ENCODE measurements around the gene PHC3. TPM values are rescaled to one million over a fixed set of nuclear protein-coding genes. Genes with fewer than 3 reads are reported as not detected.

Gene PHC3
- total RNA-seq, 1 donor from 2014 or later, result 46.9 TPM

DNA sequence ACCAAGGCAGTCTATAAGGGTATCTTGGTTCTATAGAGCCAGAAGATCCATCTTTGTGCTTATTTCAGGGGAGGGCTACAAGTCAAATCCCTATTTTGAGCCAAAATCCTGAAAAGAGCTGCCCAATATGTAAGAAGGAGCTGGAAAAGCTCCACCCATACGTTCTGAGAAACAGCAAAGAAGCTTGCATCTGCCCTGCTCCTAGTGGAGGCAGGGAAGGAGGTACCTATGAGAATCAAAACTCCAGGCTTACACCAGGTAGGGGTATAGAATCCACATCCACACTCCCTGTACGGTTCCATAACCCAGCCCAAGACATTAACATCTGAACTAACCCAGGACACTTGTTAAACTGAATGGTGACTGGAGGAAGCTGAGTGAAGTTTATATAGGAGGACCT lies 30.0 kb downstream of the PHC3 start:
- Histone ChIP-seq H3K4me1 (peaks cover 21% of the 10 kb centered on the region), H3K4me3 (no peak overlapping the region), H3K36me3 (peaks cover 0 to 7% of the 10 kb centered on the region in 2 donors), H3K9me3 (no peaks in the 10 kb centered on the region), H3K27me3 (no peaks in the 10 kb centered on the region), H3K27ac (no peak overlapping the region)
- intact Hi-C loops (cut with DNase I), result no loop called here
- no peak for DNase-seq (ENCODE audit: extremely low spot score in 2 of 2)
- TF ChIP-seq POLR2AphosphoS5 (IDR thresholded peaks at IDR 0.05; ENCODE audit: insufficient read depth in 1 of 2, low read depth in 1 of 2) (no peak), POLR2A (IDR thresholded peaks at IDR 0.05) (no peak)
- TF ChIP-seq, protein P1, sequence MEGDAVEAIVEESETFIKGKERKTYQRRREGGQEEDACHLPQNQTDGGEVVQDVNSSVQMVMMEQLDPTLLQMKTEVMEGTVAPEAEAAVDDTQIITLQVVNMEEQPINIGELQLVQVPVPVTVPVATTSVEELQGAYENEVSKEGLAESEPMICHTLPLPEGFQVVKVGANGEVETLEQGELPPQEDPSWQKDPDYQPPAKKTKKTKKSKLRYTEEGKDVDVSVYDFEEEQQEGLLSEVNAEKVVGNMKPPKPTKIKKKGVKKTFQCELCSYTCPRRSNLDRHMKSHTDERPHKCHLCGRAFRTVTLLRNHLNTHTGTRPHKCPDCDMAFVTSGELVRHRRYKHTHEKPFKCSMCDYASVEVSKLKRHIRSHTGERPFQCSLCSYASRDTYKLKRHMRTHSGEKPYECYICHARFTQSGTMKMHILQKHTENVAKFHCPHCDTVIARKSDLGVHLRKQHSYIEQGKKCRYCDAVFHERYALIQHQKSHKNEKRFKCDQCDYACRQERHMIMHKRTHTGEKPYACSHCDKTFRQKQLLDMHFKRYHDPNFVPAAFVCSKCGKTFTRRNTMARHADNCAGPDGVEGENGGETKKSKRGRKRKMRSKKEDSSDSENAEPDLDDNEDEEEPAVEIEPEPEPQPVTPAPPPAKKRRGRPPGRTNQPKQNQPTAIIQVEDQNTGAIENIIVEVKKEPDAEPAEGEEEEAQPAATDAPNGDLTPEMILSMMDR (IDR thresholded peaks at IDR 0.05), result no peak

DNA sequence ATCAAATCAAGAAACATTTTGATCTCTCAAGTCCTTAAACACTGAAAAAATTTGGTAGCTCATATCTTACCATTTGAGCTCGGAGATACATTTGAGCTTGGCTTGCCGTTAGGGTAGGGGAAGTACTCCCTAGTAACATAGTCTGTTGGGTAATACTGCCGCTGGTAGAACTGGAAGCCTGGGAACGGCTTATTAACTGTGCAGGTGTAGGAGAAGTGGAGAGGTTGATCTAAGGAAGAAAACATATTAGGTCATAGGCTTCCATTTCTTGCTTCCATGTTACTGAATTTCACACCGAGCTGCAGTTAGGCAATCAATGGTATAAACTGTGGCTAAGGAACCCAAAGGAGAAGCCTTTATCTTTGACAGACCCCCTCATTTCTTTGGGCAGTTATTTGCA lies 32.5 kb downstream of the PHC3 start:
- H3K4me3 ChIP-seq, result no peak overlapping the region
- H3K27ac ChIP-seq, result no peak overlapping the region
- H3K9me3 ChIP-seq, result no peaks in the 10 kb centered on the region
- intact Hi-C loops (cut with DNase I), result no loop called here
- no peak for DNase-seq (ENCODE audit: extremely low spot score in 2 of 2)
- peaks cover 0 to 7% of the 10 kb centered on the region in 2 donors for H3K36me3 ChIP-seq
- TF ChIP-seq POLR2A (IDR thresholded peaks at IDR 0.05) (no peak), POLR2AphosphoS5 (IDR thresholded peaks at IDR 0.05; ENCODE audit: insufficient read depth in 1 of 2, low read depth in 1 of 2) (no peak)
- TF ChIP-seq, protein P1 (IDR thresholded peaks at IDR 0.05), result no peak
- no peaks in the 10 kb centered on the region for H3K27me3 ChIP-seq
- H3K4me1 ChIP-seq, result peaks cover 3% of the 10 kb centered on the region

DNA sequence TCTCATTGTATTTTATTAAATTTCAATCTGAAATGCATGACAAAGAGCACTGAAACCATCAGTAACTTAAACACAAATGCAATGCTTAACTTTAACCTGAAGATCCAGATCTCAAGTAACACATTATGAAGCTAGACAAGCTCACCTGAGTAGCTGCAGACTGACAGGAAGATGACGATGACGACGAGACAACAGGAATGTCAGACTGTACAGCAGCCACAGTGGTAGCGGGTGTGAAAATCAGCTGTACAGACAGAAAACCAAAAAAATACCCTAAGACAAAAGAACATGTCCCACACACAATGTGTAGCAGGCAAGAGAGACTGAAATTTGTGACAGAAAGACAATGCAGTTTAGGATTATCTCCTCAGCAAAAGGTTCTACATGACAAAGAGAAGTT lies 36.3 kb downstream of the PHC3 start:
- Histone ChIP-seq H3K36me3 (peaks cover 0 to 12% of the 10 kb centered on the region in 2 donors), H3K4me1 (no peaks in the 10 kb centered on the region), H3K27ac (no peak overlapping the region), H3K9me3 (no peaks in the 10 kb centered on the region), H3K27me3 (no peaks in the 10 kb centered on the region), H3K4me3 (no peak overlapping the region)
- no peak for TF ChIP-seq POLR2A (IDR thresholded peaks at IDR 0.05)
- TF ChIP-seq POLR2AphosphoS5 (IDR thresholded peaks at IDR 0.05; ENCODE audit: insufficient read depth in 1 of 2, low read depth in 1 of 2), result no peak
- TF ChIP-seq, protein P1 (IDR thresholded peaks at IDR 0.05), result no peak
- intact Hi-C loops (cut with DNase I), result no loop called here
- DNase-seq (ENCODE audit: extremely low spot score in 2 of 2), result no peak

DNA sequence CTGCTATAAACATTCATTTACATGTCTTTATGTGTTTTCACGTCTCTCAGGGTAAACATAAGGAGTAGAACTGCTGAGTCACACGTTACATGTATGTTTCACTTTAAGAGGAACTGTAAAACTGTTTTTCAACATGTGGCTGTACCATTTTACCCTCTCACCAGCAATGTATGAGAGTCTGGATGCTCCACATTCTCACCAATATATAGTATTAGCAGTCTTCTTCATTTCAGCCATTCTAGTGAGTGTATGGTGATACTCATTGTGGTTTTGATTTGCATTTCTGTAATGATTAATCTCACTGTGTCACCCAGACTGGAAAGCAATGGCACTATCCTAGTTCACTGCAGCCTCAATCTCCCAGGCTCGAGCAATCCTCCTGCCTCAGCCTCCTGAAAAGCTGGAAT lies 37.1 kb downstream of the PHC3 start:
- H3K27me3 ChIP-seq, result no peaks in the 10 kb centered on the region
- no peaks in the 10 kb centered on the region for H3K9me3 ChIP-seq
- DNase-seq (ENCODE audit: extremely low spot score in 2 of 2), result no peak
- intact Hi-C loops (cut with DNase I), result no loop called here
- no peak overlapping the region for H3K4me3 ChIP-seq
- H3K36me3 ChIP-seq, result peaks cover 0 to 9% of the 10 kb centered on the region in 2 donors
- H3K4me1 ChIP-seq, result no peaks in the 10 kb centered on the region
- no peak overlapping the region for H3K27ac ChIP-seq
- TF ChIP-seq, protein P1 (IDR thresholded peaks at IDR 0.05), result no peak
- no peak for TF ChIP-seq POLR2A (IDR thresholded peaks at IDR 0.05)
- TF ChIP-seq POLR2AphosphoS5 (IDR thresholded peaks at IDR 0.05; ENCODE audit: insufficient read depth in 1 of 2, low read depth in 1 of 2), result no peak

DNA sequence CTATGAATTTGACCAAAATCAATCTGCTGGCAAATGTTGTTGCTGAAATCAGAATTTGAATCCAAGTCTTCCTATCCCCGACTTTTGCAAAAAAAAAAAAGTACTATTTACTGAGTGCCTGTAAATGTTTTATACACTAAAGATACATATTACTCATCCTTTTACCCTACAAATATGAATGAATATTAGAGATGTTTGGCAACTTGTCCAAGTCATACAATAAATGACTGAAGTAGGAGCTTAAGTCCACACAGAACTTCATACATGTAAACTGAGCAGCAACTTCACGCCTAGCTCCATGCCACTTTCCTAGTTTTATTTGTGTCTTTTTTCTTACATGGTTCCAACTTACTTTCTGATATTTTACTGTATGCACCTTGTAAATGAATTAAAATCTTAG lies 39.2 kb downstream of the PHC3 start:
- Histone ChIP-seq H3K27ac (no peak overlapping the region), H3K4me1 (no peaks in the 10 kb centered on the region), H3K4me3 (no peak overlapping the region), H3K27me3 (no peaks in the 10 kb centered on the region), H3K36me3 (peaks cover 0 to 5% of the 10 kb centered on the region in 2 donors), H3K9me3 (no peaks in the 10 kb centered on the region)
- intact Hi-C loops (cut with DNase I), result no loop called here
- TF ChIP-seq, protein P1 (IDR thresholded peaks at IDR 0.05), result no peak
- TF ChIP-seq POLR2AphosphoS5 (IDR thresholded peaks at IDR 0.05; ENCODE audit: insufficient read depth in 1 of 2, low read depth in 1 of 2) (no peak), POLR2A (IDR thresholded peaks at IDR 0.05) (no peak)
- DNase-seq (ENCODE audit: extremely low spot score in 2 of 2), result no peak
